SK-N-SH (cell line): Measurements from ENCODE around the gene UST. TPM values are rescaled to one million over a fixed set of nuclear protein-coding genes. Genes with fewer than 3 reads are reported as not detected.

ENCODE experiments used
- CTCF ChIA-PET: fragments of 300-600, 350-600 bp; formaldehyde crosslinking; extraction: SDS; loops from one replicate; lab custom pipeline; 2021; lab: Yijun Ruan, JAX
- POLR2A ChIA-PET: fragments of 350-600 bp; sonication (Branson Sonifier 250); formaldehyde crosslinking; extraction: SDS; loops from one replicate; lab custom pipeline; 2020; ENCODE audit warnings: antibody characterized with exemption, inconsistent platforms; lab: Yijun Ruan, JAX
- DNase-seq: peaks from one replicate; pipeline ENCODE4 v3.0.0; 2012
- H2AFZ ChIP-seq: fragments of 200-600 bp; sonication (generic); 2 replicates; pipeline ENCODE4 v1.8.1; 2016; ENCODE audit warnings: antibody characterized with exemption, mild to moderate bottlenecking, low read depth
- H3F3A ChIP-seq: fragments of 200-600 bp; sonication (generic); replicated peaks from 2 replicates; pipeline ENCODE3; 2016; ENCODE audit warnings: antibody characterized with exemption, mild to moderate bottlenecking; ENCODE audit not compliant: insufficient read depth
- H3K27ac ChIP-seq, 2 experiments: fragments of 200-500 bp in 1 of 2; fragments of 200-600 bp in 1 of 2; sonication (Bioruptor generic) in 1 of 2; sonication (generic), shearing (Covaris generic) in 1 of 2; 2 replicates each; pipeline versions ENCODE4 v1.5.1 to v1.6.1; 2014 to 2016; ENCODE audit warnings: low read depth in 2 of 2, inconsistent platforms in 1 of 2, low read length in 1 of 2, mild to moderate bottlenecking in 1 of 2, mixed read lengths in 1 of 2
- H3K27me3 ChIP-seq: fragments of 200-600 bp; sonication (generic), shearing (Covaris generic); 2 replicates; pipeline ENCODE4 v1.6.1; 2016; ENCODE audit warnings: mixed run types; ENCODE audit not compliant: insufficient read depth
- H3K36me3 ChIP-seq, 2 experiments: fragments of 200-500 bp in 1 of 2; fragments of 200-600 bp in 1 of 2; sonication (Bioruptor generic) in 1 of 2; sonication (generic) in 1 of 2; replicated peaks in 1 of 2; 2 replicates each; pipeline versions ENCODE3 to v1.5.1; 2014 to 2016; ENCODE audit warnings: low read length in 1 of 2, mild to moderate bottlenecking in 1 of 2; ENCODE audit not compliant: insufficient read depth in 2 of 2, control insufficient read depth in 1 of 2
- H3K4me1 ChIP-seq, 2 experiments: fragments of 200-500 bp in 1 of 2; fragments of 200-600 bp in 1 of 2; sonication (Bioruptor generic) in 1 of 2; sonication (generic), shearing (Covaris generic) in 1 of 2; 2 replicates each; pipeline versions ENCODE4 v1.5.1 to v1.6.1; 2014 to 2016; ENCODE audit warnings: low read depth in 1 of 2, low read length in 1 of 2, mixed run types in 1 of 2; ENCODE audit not compliant: insufficient read depth in 2 of 2, control insufficient read depth in 1 of 2
- H3K4me2 ChIP-seq: fragments of 200-600 bp; sonication (generic), shearing (Covaris generic); 2 replicates; pipeline ENCODE4 v1.6.1; 2017; ENCODE audit warnings: mixed run types
- H3K4me3 ChIP-seq, 2 experiments: fragments of 200-500 bp in 1 of 2; fragments of 200-600 bp in 1 of 2; sonication (Bioruptor generic) in 1 of 2; sonication (generic), shearing (Covaris generic) in 1 of 2; 2 replicates each; pipeline versions ENCODE4 v1.5.1 to v1.8.1; 2014 to 2016; ENCODE audit warnings: low read depth in 2 of 2, inconsistent platforms in 1 of 2, low read length in 1 of 2, mild to moderate bottlenecking in 1 of 2, mixed read lengths in 1 of 2, moderate library complexity in 1 of 2
- H3K79me2 ChIP-seq: fragments of 200-600 bp; sonication (generic); 2 replicates; pipeline ENCODE4 v1.8.1; 2017; ENCODE audit warnings: mild to moderate bottlenecking; ENCODE audit not compliant: insufficient read depth
- H3K9ac ChIP-seq: fragments of 200-600 bp; sonication (generic); 2 replicates; pipeline ENCODE4 v1.6.1; 2017; ENCODE audit warnings: mixed run types
- H3K9me2 ChIP-seq: fragments of 200-600 bp; sonication (generic); 2 replicates; pipeline ENCODE4 v1.6.1; 2017; ENCODE audit warnings: mixed run types
- H3K9me3 ChIP-seq: fragments of 200-600 bp; sonication (generic); 2 replicates; pipeline ENCODE4 v1.6.1; 2017; ENCODE audit warnings: mixed run types, mild to moderate bottlenecking, moderate library complexity
- H4K20me1 ChIP-seq: fragments of 200-600 bp; sonication (generic); 2 replicates; pipeline ENCODE4 v1.6.1; 2017; ENCODE audit warnings: mild to moderate bottlenecking, mixed run types; ENCODE audit not compliant: insufficient read depth
- CHD2 ChIP-seq: fragments of 150-350 bp; IDR thresholded peaks from 2 replicates; pipeline ENCODE4 v1.6.1; 2018; ENCODE audit warnings: low read length; ENCODE audit not compliant: partially characterized antibody
- ELF1 ChIP-seq: IDR thresholded peaks from 2 replicates; pipeline ENCODE4 v1.4.0; 2012
- EZH2phosphoT487 ChIP-seq: fragments of 200-600 bp; sonication (generic); IDR thresholded peaks from 2 replicates; pipeline ENCODE4 v1.6.1; 2017; ENCODE audit warnings: low read depth, mixed run types, mild to moderate bottlenecking, antibody characterized with exemption, moderate library complexity, borderline replicate concordance
- FOSL2 ChIP-seq: IDR thresholded peaks from 2 replicates; pipeline ENCODE4 v1.4.0; 2012; ENCODE audit warnings: low read depth, mild to moderate bottlenecking, moderate library complexity, borderline replicate concordance
- FOXJ3 ChIP-seq: sonication (generic); formaldehyde crosslinking; IDR thresholded peaks from 2 replicates; pipeline ENCODE4 v1.5.1; 2020; ENCODE audit warnings: mild to moderate bottlenecking, missing genetic modification reagents
- FOXM1 ChIP-seq: IDR thresholded peaks from 2 replicates; pipeline ENCODE4 v1.4.0; 2012; ENCODE audit warnings: low read depth, mild to moderate bottlenecking
- GABPA ChIP-seq: IDR thresholded peaks from 2 replicates; pipeline ENCODE4 v1.4.0; 2012; ENCODE audit warnings: low read depth, mild to moderate bottlenecking
- NRF1 ChIP-seq: IDR thresholded peaks from 2 replicates; pipeline ENCODE4 v1.6.1; 2012; ENCODE audit warnings: low read depth, mild to moderate bottlenecking, low read length
- RAD21 ChIP-seq: IDR thresholded peaks from 2 replicates; pipeline ENCODE4 v1.6.1; 2012; ENCODE audit warnings: mild to moderate bottlenecking, low read length
- SIN3A ChIP-seq: IDR thresholded peaks from 2 replicates; pipeline ENCODE4 v1.6.1; 2012; ENCODE audit warnings: low read depth, mild to moderate bottlenecking, low read length, moderate library complexity, borderline replicate concordance
- TCF12 ChIP-seq: IDR thresholded peaks from 2 replicates; pipeline ENCODE4 v1.4.0; 2012
- WGBS: methylation state at CpG from one replicate; pipeline ENCODE4 v1.1.6; 2017; ENCODE audit warnings: low lambda C conversion rate; 5-methylcytosine and 5-hydroxymethylcytosine counted together
- polyA plus RNA-seq, 3 experiments: library from polyadenylated mRNA; depleted of rRNA; stranded (reverse); fragments of >200 nt; gene quantifications; 2 replicates each; pipeline ENCODE4 v1.2.3, GENCODE V29; 2012
- TF ChIP-seq, protein P1 (sequence below): IDR thresholded peaks from 2 replicates; pipeline ENCODE4 v1.6.1; 2012; ENCODE audit warnings: mild to moderate bottlenecking, low read depth, low read length, moderate library complexity
- TF ChIP-seq, protein P2 (sequence below): fragments of 200-600 bp; sonication (generic); IDR thresholded peaks from 2 replicates; pipeline ENCODE4 v1.6.1; 2017; ENCODE audit warnings: antibody characterized with exemption, mild to moderate bottlenecking, moderate library complexity
- TF ChIP-seq, protein P3 (sequence below): IDR thresholded peaks from 2 replicates; pipeline ENCODE4; 2012
- TF ChIP-seq, protein P4 (sequence below): fragments of 150-350 bp; IDR thresholded peaks from 2 replicates; pipeline ENCODE4 v1.6.1; 2017; ENCODE audit warnings: antibody characterized with exemption, low read length, low read depth, borderline replicate concordance

UST gene
- polyA plus RNA-seq, 1 of the 3 experiments (the other 2 are of a cell fraction) = 1.7 TPM

DNA sequence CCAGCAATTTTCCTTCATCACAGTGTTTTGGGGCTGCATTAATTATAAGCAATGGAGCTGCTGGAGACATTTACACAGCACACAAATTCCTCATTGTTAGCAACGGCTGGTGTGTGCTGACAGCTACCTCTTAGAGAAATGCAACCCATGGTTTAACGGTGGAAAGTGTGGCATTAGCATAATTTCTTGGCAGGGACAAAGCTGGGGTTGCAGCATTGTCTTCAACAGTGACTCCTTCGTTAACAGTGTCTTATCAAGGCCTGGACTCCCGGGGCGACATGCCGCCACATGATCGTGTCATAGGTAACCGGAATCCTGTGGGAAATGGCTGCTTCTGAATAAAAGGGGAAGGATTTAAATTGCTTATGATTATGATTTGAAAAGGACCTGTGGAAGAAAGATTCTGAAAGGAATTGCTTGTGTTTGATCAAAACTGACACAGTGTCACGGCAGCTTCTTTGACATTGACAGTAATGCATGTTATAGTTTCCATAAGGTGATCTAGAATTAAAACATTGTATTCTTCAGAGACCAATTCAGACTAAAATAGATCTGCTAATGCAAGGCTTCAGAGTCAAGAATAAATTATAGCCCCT is 128.0 kb downstream of the UST start:
- peak overlapping the region; percentile 20; the same call in 1 of the 2 replicates for H3K4me2 ChIP-seq
- CTCF ChIA-PET = interaction anchor here (0.7 kb wide), 1 partner anchor 9 kb away, joined by 3 read pairs; no protein-coding TSS in a partner anchor
- POLR2A ChIA-PET = no interaction called here

DNA sequence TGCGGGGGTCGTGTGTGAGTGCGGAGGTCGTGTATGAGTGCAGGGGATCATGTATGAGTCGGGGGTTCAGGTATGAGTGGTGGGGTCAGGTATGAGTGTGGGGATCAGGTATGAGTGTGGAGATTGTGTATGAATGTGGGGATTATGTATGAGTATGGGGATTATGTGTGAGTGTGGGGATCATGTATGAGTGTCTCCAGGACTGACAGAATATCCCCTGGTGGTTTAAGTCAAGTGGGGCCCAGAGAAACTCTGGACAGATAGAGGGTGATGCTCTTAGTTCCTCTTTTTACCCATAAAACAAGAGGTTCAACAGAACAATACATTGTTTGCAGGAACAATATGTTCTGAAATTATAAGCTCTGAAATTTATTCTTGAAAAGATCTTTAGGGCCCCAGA is 131.9 kb downstream of the UST start:
- H3K79me2 ChIP-seq = no peaks in the 10 kb centered on the region
- no peaks in the 10 kb centered on the region for H3K36me3 ChIP-seq
- no peak for DNase-seq
- no peak overlapping the region for H3K4me3 ChIP-seq
- no peaks in the 10 kb centered on the region for H4K20me1 ChIP-seq
- H2AFZ ChIP-seq = no peak overlapping the region
- no peak overlapping the region for H3K9ac ChIP-seq
- CTCF ChIA-PET = no interaction called here
- no peaks in the 10 kb centered on the region for H3K27me3 ChIP-seq
- TF ChIP-seq, protein P1, sequence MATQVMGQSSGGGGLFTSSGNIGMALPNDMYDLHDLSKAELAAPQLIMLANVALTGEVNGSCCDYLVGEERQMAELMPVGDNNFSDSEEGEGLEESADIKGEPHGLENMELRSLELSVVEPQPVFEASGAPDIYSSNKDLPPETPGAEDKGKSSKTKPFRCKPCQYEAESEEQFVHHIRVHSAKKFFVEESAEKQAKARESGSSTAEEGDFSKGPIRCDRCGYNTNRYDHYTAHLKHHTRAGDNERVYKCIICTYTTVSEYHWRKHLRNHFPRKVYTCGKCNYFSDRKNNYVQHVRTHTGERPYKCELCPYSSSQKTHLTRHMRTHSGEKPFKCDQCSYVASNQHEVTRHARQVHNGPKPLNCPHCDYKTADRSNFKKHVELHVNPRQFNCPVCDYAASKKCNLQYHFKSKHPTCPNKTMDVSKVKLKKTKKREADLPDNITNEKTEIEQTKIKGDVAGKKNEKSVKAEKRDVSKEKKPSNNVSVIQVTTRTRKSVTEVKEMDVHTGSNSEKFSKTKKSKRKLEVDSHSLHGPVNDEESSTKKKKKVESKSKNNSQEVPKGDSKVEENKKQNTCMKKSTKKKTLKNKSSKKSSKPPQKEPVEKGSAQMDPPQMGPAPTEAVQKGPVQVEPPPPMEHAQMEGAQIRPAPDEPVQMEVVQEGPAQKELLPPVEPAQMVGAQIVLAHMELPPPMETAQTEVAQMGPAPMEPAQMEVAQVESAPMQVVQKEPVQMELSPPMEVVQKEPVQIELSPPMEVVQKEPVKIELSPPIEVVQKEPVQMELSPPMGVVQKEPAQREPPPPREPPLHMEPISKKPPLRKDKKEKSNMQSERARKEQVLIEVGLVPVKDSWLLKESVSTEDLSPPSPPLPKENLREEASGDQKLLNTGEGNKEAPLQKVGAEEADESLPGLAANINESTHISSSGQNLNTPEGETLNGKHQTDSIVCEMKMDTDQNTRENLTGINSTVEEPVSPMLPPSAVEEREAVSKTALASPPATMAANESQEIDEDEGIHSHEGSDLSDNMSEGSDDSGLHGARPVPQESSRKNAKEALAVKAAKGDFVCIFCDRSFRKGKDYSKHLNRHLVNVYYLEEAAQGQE = no peak
- no peak for TF ChIP-seq NRF1
- TF ChIP-seq, protein P2, sequence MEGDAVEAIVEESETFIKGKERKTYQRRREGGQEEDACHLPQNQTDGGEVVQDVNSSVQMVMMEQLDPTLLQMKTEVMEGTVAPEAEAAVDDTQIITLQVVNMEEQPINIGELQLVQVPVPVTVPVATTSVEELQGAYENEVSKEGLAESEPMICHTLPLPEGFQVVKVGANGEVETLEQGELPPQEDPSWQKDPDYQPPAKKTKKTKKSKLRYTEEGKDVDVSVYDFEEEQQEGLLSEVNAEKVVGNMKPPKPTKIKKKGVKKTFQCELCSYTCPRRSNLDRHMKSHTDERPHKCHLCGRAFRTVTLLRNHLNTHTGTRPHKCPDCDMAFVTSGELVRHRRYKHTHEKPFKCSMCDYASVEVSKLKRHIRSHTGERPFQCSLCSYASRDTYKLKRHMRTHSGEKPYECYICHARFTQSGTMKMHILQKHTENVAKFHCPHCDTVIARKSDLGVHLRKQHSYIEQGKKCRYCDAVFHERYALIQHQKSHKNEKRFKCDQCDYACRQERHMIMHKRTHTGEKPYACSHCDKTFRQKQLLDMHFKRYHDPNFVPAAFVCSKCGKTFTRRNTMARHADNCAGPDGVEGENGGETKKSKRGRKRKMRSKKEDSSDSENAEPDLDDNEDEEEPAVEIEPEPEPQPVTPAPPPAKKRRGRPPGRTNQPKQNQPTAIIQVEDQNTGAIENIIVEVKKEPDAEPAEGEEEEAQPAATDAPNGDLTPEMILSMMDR = no peak
- TF ChIP-seq FOXJ3 (CRISPR knock-in tag) = no peak
- TF ChIP-seq TCF12 = no peak
- POLR2A ChIA-PET = no interaction called here
- no peak overlapping the region for H3K27ac ChIP-seq
- H3K4me2 ChIP-seq = no peak overlapping the region
- H3K4me1 ChIP-seq = no peaks in the 10 kb centered on the region
- no peaks in the 10 kb centered on the region for H3F3A ChIP-seq
- 42% methylated on average over 5 of the region's 5 CpGs for WGBS
- no peaks in the 10 kb centered on the region for H3K9me3 ChIP-seq
- H3K9me2 ChIP-seq = no peaks in the 10 kb centered on the region

More for the DNA sequence above, 128.0 kb downstream of the UST start:
- Histone ChIP-seq H3K9me3 (no peaks in the 10 kb centered on the region), H3K9ac (no peak overlapping the region), H3F3A (no peaks in the 10 kb centered on the region), H3K79me2 (no peaks in the 10 kb centered on the region), H4K20me1 (no peaks in the 10 kb centered on the region), H2AFZ (peak overlapping the region; percentile 71; the same call in 1 of the 2 replicates), H3K27me3 (no peaks in the 10 kb centered on the region), H3K27ac (peak overlapping the region in 1 of 2 experiments; percentile 29; a peak in 2 of 4 replicates), H3K4me3 (no peak overlapping the region), H3K36me3 (no peaks in the 10 kb centered on the region), H3K4me1 (0 out of 4 replicates have a peak, but pooled peaks cover 0 to 4% of the 10 kb centered on the region in 2 experiments), H3K9me2 (no peaks in the 10 kb centered on the region)
- no peak for DNase-seq
- WGBS = 19% methylated on average over 7 of the region's 9 CpGs
- TF ChIP-seq EZH2phosphoT487 (no peak), NRF1 (no peak), FOXJ3 (CRISPR knock-in tag) (no peak), CHD2 (no peak), RAD21 (no peak), GABPA (no peak), FOXM1 (no peak), FOSL2 (no peak), SIN3A (no peak), ELF1 (no peak)
- TF ChIP-seq, protein P3, sequence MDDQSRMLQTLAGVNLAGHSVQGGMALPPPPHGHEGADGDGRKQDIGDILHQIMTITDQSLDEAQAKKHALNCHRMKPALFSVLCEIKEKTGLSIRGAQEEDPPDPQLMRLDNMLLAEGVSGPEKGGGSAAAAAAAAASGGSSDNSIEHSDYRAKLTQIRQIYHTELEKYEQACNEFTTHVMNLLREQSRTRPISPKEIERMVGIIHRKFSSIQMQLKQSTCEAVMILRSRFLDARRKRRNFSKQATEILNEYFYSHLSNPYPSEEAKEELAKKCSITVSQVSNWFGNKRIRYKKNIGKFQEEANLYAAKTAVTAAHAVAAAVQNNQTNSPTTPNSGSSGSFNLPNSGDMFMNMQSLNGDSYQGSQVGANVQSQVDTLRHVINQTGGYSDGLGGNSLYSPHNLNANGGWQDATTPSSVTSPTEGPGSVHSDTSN = no peak
- TF ChIP-seq, protein P2 = no peak
- TF ChIP-seq, protein P4, sequence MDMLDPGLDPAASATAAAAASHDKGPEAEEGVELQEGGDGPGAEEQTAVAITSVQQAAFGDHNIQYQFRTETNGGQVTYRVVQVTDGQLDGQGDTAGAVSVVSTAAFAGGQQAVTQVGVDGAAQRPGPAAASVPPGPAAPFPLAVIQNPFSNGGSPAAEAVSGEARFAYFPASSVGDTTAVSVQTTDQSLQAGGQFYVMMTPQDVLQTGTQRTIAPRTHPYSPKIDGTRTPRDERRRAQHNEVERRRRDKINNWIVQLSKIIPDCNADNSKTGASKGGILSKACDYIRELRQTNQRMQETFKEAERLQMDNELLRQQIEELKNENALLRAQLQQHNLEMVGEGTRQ = no peak
